GM12878 (cell line): ENCODE data around the gene TMEM259.

Experiments used
- EP300 ChIP-seq, 2 experiments: fragments of 150-350 bp in 1 of 2; IDR thresholded peaks; 2 replicates each; pipeline ENCODE4 v1.6.1; 2011 to 2012; ENCODE audit warnings: low read depth in 2 of 2, low read length in 2 of 2, borderline replicate concordance in 1 of 2, improper control_type of control experiment in 1 of 2, inconsistent platforms in 1 of 2; ENCODE audit not compliant: control insufficient read depth in 1 of 2
- EZH2 ChIP-seq: IDR thresholded peaks from 2 replicates; pipeline ENCODE4 v1.6.1; 2012; ENCODE audit warnings: low read depth, mild to moderate bottlenecking, control low read depth, inconsistent platforms, low read length, borderline replicate concordance; ENCODE audit not compliant: control insufficient read depth
- FOXM1 ChIP-seq: IDR thresholded peaks from 2 replicates; pipeline ENCODE4 v1.6.1; 2012; ENCODE audit warnings: low read depth, mild to moderate bottlenecking, inconsistent platforms, low read length, moderate library complexity
- MYB ChIP-seq: fragments of 150-350 bp; IDR thresholded peaks from 2 replicates; pipeline ENCODE4 v1.6.1; 2014; ENCODE audit warnings: mild to moderate bottlenecking, low read depth, low read length, borderline replicate concordance
- POLR2A ChIP-seq: IDR thresholded peaks from 2 replicates; pipeline ENCODE4 v1.6.1; 2011; ENCODE audit warnings: low read depth, mild to moderate bottlenecking, low read length
- POLR2AphosphoS5 ChIP-seq: IDR thresholded peaks from 2 replicates; pipeline ENCODE4 v1.6.1; 2011; ENCODE audit warnings: mild to moderate bottlenecking, low read length, inconsistent platforms
- TF ChIP-seq, protein P1 (sequence below), 3 experiments: IDR thresholded peaks in 2 of 3; conservative IDR thresholded peaks in 1 of 3; 2 replicates each; pipeline ENCODE4 v1.5.1; 2011; ENCODE audit warnings: low read depth in 3 of 3, low read length in 3 of 3, mild to moderate bottlenecking in 3 of 3, control low read depth in 2 of 3, moderate library complexity in 2 of 3, inconsistent platforms in 1 of 3, mixed read lengths in 1 of 3; ENCODE audit not compliant: control insufficient read depth in 2 of 3, insufficient read depth in 1 of 3; ENCODE audit errors: extremely low read depth in 1 of 3
- TF ChIP-seq, protein P2 (sequence below): IDR thresholded peaks from 2 replicates; pipeline ENCODE4 v1.6.1; 2012; ENCODE audit warnings: low read length, inconsistent platforms
- TF ChIP-seq, protein P3 (sequence below): IDR thresholded peaks from 2 replicates; pipeline ENCODE4 v1.6.1; 2012; ENCODE audit warnings: mild to moderate bottlenecking, low read depth, low read length

DNA sequence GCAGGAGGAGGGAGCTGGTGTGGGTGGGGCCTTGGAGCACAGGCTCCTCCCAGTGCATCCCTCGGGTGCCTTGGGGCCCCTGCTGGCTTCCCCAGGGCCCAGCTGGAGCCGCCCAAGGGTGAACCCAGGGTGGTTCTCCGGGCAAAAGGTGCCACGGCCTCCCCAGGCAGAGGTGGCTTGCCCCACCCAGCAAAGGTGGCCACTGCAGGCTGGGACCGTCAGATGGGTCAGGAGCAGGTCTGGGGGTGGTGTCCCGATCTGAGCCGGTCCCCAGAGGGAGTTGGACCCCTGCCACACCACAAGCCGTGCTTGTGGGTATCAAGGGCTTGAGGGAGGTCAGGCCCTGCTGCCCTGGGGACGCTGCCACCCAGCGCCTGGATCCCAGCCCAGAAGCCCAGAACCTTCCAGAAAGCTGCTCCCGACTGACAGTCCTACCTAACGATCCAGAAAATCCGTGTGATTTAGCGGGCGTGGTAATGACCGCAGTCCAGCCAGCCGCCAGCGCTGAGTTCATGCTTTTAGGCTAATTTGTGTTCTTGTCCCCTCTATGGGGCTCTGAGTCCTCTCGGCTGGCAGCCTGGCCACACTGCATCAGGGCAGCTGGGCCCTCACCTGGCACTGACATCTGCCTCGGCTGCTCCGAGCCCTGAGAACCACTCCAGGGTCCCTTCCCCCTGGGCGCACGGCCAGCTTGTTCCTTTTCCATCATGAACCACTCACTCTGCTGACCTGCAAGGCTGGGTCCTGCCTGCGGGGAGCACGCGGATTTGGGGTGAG, 25.7 kb downstream of the TMEM259 start:
- TF ChIP-seq, protein P1, sequence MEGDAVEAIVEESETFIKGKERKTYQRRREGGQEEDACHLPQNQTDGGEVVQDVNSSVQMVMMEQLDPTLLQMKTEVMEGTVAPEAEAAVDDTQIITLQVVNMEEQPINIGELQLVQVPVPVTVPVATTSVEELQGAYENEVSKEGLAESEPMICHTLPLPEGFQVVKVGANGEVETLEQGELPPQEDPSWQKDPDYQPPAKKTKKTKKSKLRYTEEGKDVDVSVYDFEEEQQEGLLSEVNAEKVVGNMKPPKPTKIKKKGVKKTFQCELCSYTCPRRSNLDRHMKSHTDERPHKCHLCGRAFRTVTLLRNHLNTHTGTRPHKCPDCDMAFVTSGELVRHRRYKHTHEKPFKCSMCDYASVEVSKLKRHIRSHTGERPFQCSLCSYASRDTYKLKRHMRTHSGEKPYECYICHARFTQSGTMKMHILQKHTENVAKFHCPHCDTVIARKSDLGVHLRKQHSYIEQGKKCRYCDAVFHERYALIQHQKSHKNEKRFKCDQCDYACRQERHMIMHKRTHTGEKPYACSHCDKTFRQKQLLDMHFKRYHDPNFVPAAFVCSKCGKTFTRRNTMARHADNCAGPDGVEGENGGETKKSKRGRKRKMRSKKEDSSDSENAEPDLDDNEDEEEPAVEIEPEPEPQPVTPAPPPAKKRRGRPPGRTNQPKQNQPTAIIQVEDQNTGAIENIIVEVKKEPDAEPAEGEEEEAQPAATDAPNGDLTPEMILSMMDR (IDR thresholded peaks at IDR 0.05 in 2 of 3, conservative IDR thresholded peaks at IDR 0.05 in 1 of 3; ENCODE audit: control insufficient read depth in 2 of 3, extremely low read depth in 1 of 3, insufficient read depth in 1 of 3, low read depth in 3 of 3, low read length in 3 of 3) = no peak
- TF ChIP-seq, protein P2, sequence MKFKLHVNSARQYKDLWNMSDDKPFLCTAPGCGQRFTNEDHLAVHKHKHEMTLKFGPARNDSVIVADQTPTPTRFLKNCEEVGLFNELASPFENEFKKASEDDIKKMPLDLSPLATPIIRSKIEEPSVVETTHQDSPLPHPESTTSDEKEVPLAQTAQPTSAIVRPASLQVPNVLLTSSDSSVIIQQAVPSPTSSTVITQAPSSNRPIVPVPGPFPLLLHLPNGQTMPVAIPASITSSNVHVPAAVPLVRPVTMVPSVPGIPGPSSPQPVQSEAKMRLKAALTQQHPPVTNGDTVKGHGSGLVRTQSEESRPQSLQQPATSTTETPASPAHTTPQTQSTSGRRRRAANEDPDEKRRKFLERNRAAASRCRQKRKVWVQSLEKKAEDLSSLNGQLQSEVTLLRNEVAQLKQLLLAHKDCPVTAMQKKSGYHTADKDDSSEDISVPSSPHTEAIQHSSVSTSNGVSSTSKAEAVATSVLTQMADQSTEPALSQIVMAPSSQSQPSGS = no peak
- no peak for TF ChIP-seq POLR2AphosphoS5
- TF ChIP-seq, protein P3, sequence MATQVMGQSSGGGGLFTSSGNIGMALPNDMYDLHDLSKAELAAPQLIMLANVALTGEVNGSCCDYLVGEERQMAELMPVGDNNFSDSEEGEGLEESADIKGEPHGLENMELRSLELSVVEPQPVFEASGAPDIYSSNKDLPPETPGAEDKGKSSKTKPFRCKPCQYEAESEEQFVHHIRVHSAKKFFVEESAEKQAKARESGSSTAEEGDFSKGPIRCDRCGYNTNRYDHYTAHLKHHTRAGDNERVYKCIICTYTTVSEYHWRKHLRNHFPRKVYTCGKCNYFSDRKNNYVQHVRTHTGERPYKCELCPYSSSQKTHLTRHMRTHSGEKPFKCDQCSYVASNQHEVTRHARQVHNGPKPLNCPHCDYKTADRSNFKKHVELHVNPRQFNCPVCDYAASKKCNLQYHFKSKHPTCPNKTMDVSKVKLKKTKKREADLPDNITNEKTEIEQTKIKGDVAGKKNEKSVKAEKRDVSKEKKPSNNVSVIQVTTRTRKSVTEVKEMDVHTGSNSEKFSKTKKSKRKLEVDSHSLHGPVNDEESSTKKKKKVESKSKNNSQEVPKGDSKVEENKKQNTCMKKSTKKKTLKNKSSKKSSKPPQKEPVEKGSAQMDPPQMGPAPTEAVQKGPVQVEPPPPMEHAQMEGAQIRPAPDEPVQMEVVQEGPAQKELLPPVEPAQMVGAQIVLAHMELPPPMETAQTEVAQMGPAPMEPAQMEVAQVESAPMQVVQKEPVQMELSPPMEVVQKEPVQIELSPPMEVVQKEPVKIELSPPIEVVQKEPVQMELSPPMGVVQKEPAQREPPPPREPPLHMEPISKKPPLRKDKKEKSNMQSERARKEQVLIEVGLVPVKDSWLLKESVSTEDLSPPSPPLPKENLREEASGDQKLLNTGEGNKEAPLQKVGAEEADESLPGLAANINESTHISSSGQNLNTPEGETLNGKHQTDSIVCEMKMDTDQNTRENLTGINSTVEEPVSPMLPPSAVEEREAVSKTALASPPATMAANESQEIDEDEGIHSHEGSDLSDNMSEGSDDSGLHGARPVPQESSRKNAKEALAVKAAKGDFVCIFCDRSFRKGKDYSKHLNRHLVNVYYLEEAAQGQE = no peak
- TF ChIP-seq POLR2A = peak; percentile 3; the same call in 1 of the 2 replicates
- no peak for TF ChIP-seq FOXM1
- no peak for TF ChIP-seq EZH2
- no peak for TF ChIP-seq MYB
- no peak for TF ChIP-seq EP300 (IDR thresholded peaks at IDR 0.05; ENCODE audit: borderline replicate concordance in 1 of 2, control insufficient read depth in 1 of 2, low read depth in 2 of 2, low read length in 2 of 2)
